ENCODE measurements around the gene TSHZ2. TPM values are rescaled to one million over a fixed set of nuclear protein-coding genes. Genes with fewer than 3 reads are reported as not detected.

Gene TSHZ2
- total and polyA plus RNA-seq, 2 donors (not counting 3 experiments of a cell fraction or from before 2014, with no cell fraction given) = not detected

DNA sequence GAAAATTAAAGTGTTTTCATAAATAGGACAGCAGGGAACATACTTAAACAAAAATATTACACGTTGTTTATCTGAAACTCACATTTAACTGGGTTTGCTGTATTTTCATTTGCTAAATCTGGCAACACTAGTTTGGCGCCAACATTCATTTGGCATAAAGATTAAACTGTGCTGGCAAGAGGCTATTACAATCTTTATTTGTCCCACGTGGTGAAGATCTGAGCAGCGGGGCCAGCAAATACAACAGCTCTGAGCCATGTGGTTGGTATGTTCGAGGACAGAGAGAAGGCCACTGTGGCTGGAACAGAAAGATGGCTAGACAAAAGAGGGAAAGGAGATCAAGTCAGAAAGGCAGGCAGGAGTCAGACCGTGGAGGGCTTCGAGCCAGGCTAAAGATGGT lies 387.3 kb downstream of the TSHZ2 start:
- DNase-seq (ENCODE audit: low read depth, low spot score) (no peak), FAIRE-seq (no peak)
- Histone ChIP-seq H2AFZ (ENCODE audit: low read depth, low read length) (no peak overlapping the region), H3K4me1 (ENCODE audit: control insufficient read depth, extremely low read depth, insufficient read depth, low read length) (no peaks in the 10 kb centered on the region), H3K36me3 (ENCODE audit: control insufficient read depth in 2 of 2, extremely low read depth in 1 of 2, insufficient read depth in 2 of 2, low read length in 2 of 2) (no peaks in the 10 kb centered on the region), H3K9me3 (replicated peaks; ENCODE audit: control insufficient read depth, insufficient read depth, low read length) (peaks cover 5% of the 10 kb centered on the region), H3K27ac (ENCODE audit: insufficient read depth, low read depth, low read length) (no peak overlapping the region), H3K4me2 (ENCODE audit: insufficient read depth, low read length) (no peak overlapping the region), H3K79me2 (ENCODE audit: control insufficient read depth, insufficient read depth, low read length) (no peaks in the 10 kb centered on the region), H3K27me3 (ENCODE audit: control insufficient read depth in 2 of 2, insufficient read depth in 2 of 2, low read length in 2 of 2) (no peaks in the 10 kb centered on the region), H3K9me1 (replicated peaks; ENCODE audit: control insufficient read depth, extremely low read depth, insufficient read depth, low read length) (no peaks in the 10 kb centered on the region), H3K9ac (replicated peaks; ENCODE audit: extremely low read depth, insufficient read depth, low read length) (no peak overlapping the region), H3K4me3 (replicated peaks in 1 of 3; ENCODE audit: insufficient read depth in 1 of 3, low read depth in 1 of 3, low read length in 3 of 3) (no peak overlapping the region), H4K20me1 (replicated peaks; ENCODE audit: control insufficient read depth, extremely low read depth, insufficient read depth, low read length) (no peaks in the 10 kb centered on the region)
- dilution Hi-C loops (cut with MboI; ENCODE audit: extremely low pct_ligation_motif_present, low sequenced_read_pairs) (no loop called here), intact Hi-C loops (cut with micrococcal nuclease) (no loop called here)
- no TSS peak for BruUV-seq (replicated peaks)
- TF ChIP-seq POLR2AphosphoS5 (IDR thresholded peaks at IDR 0.05; ENCODE audit: insufficient read depth, low read depth, low read length) (no peak), JUN (IDR thresholded peaks at IDR 0.05; ENCODE audit: borderline replicate concordance, insufficient read depth, insufficient read length, low read depth) (no peak), EZH2 (IDR thresholded peaks at IDR 0.05; ENCODE audit: borderline replicate concordance, low read depth, low read length, severe bottlenecking) (no peak)
- ChIA-PET POLR2A (no interaction called here), CTCF (no interaction called here)

DNA sequence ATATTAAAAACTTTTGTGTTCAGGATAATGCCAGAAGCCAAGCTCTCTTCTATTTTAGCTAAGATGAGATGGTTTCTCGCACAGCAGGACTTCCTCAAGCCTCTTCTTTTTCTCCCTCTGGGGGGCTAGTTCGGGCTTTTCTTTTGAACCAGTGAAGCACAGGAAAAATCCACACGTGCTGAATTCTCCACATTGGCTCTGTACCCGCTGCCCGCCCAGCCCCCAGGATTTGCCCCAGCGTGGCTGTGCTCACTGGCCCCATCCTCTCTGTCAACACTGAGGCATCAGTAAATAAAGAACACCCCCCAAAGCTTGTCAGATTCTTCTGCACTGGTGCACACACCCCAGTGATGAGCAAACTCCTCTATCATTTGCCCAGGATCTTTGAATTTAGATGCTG lies 388.7 kb downstream of the TSHZ2 start:
- Histone ChIP-seq H3K4me2 (ENCODE audit: insufficient read depth, low read length) (no peak overlapping the region), H3K4me1 (ENCODE audit: control insufficient read depth, extremely low read depth, insufficient read depth, low read length) (no peaks in the 10 kb centered on the region), H2AFZ (ENCODE audit: low read depth, low read length) (no peak overlapping the region), H3K4me3 (replicated peaks in 1 of 3; ENCODE audit: insufficient read depth in 1 of 3, low read depth in 1 of 3, low read length in 3 of 3) (no peak overlapping the region), H3K27ac (ENCODE audit: insufficient read depth, low read depth, low read length) (no peak overlapping the region), H4K20me1 (replicated peaks; ENCODE audit: control insufficient read depth, extremely low read depth, insufficient read depth, low read length) (no peaks in the 10 kb centered on the region), H3K36me3 (ENCODE audit: control insufficient read depth in 2 of 2, extremely low read depth in 1 of 2, insufficient read depth in 2 of 2, low read length in 2 of 2) (no peaks in the 10 kb centered on the region), H3K79me2 (ENCODE audit: control insufficient read depth, insufficient read depth, low read length) (no peaks in the 10 kb centered on the region), H3K27me3 (ENCODE audit: control insufficient read depth in 2 of 2, insufficient read depth in 2 of 2, low read length in 2 of 2) (no peaks in the 10 kb centered on the region), H3K9me1 (replicated peaks; ENCODE audit: control insufficient read depth, extremely low read depth, insufficient read depth, low read length) (no peaks in the 10 kb centered on the region), H3K9me3 (replicated peaks; ENCODE audit: control insufficient read depth, insufficient read depth, low read length) (peaks cover 3% of the 10 kb centered on the region), H3K9ac (replicated peaks; ENCODE audit: extremely low read depth, insufficient read depth, low read length) (no peak overlapping the region)
- ChIA-PET CTCF (no interaction called here), POLR2A (no interaction called here)
- TF ChIP-seq POLR2AphosphoS5 (IDR thresholded peaks at IDR 0.05; ENCODE audit: insufficient read depth, low read depth, low read length) (no peak), POLR2A (IDR thresholded peaks at IDR 0.05; ENCODE audit: low read depth, low read length) (no peak), FOS (IDR thresholded peaks at IDR 0.05; ENCODE audit: borderline replicate concordance, insufficient read depth, low read length) (no peak), MYC (IDR thresholded peaks at IDR 0.05; ENCODE audit: low read depth, low read length) (no peak), GATA2 (IDR thresholded peaks at IDR 0.05; ENCODE audit: insufficient read depth, insufficient read length, low read depth, low read length) (no peak), JUN (IDR thresholded peaks at IDR 0.05; ENCODE audit: borderline replicate concordance, insufficient read depth, insufficient read length, low read depth) (no peak), EZH2 (IDR thresholded peaks at IDR 0.05; ENCODE audit: borderline replicate concordance, low read depth, low read length, severe bottlenecking) (no peak)
- TF ChIP-seq, protein P1, sequence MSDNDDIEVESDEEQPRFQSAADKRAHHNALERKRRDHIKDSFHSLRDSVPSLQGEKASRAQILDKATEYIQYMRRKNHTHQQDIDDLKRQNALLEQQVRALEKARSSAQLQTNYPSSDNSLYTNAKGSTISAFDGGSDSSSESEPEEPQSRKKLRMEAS (IDR thresholded peaks at IDR 0.05; ENCODE audit: insufficient read depth, insufficient read length) = no peak
- TF ChIP-seq, protein P2, sequence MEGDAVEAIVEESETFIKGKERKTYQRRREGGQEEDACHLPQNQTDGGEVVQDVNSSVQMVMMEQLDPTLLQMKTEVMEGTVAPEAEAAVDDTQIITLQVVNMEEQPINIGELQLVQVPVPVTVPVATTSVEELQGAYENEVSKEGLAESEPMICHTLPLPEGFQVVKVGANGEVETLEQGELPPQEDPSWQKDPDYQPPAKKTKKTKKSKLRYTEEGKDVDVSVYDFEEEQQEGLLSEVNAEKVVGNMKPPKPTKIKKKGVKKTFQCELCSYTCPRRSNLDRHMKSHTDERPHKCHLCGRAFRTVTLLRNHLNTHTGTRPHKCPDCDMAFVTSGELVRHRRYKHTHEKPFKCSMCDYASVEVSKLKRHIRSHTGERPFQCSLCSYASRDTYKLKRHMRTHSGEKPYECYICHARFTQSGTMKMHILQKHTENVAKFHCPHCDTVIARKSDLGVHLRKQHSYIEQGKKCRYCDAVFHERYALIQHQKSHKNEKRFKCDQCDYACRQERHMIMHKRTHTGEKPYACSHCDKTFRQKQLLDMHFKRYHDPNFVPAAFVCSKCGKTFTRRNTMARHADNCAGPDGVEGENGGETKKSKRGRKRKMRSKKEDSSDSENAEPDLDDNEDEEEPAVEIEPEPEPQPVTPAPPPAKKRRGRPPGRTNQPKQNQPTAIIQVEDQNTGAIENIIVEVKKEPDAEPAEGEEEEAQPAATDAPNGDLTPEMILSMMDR (IDR thresholded peaks at IDR 0.05; ENCODE audit: extremely low read depth in 1 of 2, insufficient read depth in 1 of 2, low read depth in 1 of 2, low read length in 2 of 2) = no peak
- dilution Hi-C loops (cut with MboI; ENCODE audit: extremely low pct_ligation_motif_present, low sequenced_read_pairs) (no loop called here), intact Hi-C loops (cut with micrococcal nuclease) (no loop called here)
- FAIRE-seq (no peak), DNase-seq (ENCODE audit: low read depth, low spot score) (no peak)
- no TSS peak for BruUV-seq (replicated peaks)
